GM21447 (cell line): ENCODE results near the gene TPST1.
"Not testable (repeated sequence)": the region's sequence is repeated elsewhere in the genome, so short reads cannot be mapped to it uniquely, and the experiment has no call there.

ENCODE experiments used
- ATAC-seq: cut with Tn5 transposase; IDR thresholded peaks from one replicate; pipeline ENCODE4 v1.9.1; 2021; ENCODE audit not compliant: unreplicated experiment

The TPST1 gene

GRCh38 chr7:66376264-66376945 is 171.3 kb downstream of the TPST1 start:
- no peak for ATAC-seq

DNA sequence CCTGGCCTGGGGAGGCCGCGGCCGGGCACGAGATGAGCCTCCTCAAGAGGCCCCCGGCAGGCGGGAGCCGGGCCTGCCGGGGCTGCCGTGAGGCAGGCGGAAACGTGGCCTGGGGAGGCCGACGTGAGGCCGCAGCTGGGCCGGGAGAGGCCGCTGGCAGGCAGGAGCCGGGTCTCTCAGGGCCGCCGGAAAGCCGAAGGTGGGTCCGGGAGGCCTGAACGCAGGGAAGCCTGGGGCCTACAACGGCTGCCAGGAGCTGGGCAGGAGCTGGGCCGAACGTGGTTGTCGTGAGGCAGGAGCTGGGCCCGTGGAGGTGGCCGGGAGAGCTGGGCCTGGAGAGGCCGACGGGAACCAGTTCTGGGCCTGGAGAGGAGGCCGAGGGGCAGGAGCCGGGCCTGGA is 171.9 kb downstream of the TPST1 start:
- ATAC-seq = no peak

GRCh38 chr7:66377714-66378113 is 172.6 kb downstream of the TPST1 start:
- no peak for ATAC-seq

- ATAC-seq = no peak
Observed at GRCh38 chr7:66379542-66380160, 174.5 kb downstream of the TPST1 start.

DNA sequence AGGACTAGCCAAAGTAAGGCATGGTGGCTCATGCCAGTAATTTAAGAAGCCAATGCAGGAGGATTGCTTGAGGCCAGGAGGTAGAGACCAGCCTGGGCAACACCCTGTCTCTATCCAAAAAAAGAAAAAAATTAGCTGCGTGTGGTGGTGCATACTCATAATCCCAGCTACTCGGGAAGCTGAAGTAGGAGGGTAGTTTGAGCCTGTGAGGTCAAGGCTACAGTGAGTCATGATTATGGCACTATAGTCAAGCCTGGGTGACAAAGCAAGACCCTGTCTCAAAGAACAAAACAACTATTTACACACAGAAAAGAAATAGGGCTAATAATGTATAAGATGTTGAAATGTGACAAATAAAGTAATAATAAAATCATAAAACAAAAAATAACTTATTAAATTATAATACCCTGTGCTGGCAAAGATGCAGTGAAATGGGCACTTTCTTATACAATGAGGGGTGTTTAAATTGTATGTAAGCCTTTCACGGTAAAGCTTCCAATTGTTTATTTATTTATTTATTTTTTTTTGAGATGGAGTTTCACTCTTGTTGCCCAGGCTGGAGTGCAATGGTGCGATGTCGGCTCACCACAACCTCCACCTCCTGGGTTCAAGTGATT is 175.2 kb downstream of the TPST1 start:
- no peak for ATAC-seq

DNA sequence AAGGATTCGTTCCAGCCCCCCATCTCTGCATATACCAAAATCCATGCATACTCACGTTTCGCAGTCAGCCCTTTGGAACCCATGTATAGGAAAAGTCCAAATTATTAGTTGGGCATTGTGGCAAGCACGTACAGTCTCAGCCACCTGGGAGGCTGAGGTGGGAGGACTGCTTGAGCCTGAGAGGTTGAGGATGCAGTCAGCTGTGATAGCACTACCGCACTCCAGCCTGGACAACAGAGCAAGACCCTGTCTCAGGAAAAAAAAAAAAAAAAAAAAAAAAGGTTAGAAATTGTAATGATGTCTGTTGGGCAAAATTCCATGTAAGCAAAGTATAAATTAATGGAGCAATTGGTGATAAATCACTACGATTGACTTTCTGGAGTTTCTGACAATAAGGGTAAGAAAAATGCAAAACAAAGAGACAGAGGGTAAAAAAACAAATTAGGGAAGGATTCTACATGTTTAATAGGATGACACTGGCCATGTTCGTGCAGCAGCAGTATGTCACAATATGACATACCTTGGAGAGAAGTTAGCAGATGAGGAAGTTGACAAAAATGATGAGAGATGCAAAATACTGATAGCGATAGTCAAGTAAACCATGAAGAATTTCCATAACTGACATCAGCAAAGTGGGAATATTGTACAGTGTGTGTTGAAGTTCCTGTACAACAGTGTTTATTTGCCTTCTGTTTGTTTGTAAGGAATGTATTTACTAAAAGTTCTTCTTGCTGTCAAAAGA is 177.2 kb downstream of the TPST1 start:
- ATAC-seq = not testable (repeated sequence)

GRCh38 chr7:66385191-66385905 is 180.2 kb downstream of the TPST1 start:
- ATAC-seq = not testable (repeated sequence)

- not testable (repeated sequence) for ATAC-seq
Observed at GRCh38 chr7:66395128-66395571, 190.0 kb downstream of the TPST1 start.

DNA sequence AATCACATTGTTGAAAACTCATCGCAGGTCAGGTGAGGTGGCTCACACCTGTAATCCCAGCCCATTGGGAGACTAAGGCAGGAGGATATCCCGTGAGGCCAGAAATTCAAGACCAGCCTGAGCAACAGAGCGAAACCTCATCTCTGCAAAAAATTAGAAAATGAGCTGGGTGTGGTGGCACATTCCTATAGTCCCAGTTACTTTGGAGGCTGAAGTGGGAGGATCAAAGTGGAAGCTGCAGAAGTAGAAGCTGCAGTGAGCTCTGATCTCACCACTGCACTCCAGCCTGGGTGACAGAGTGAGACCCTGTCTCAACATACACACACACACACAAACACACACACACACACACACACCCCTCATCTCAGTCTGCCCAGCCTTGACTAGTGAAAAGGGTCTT is 190.9 kb downstream of the TPST1 start:
- ATAC-seq = not testable (repeated sequence)

DNA sequence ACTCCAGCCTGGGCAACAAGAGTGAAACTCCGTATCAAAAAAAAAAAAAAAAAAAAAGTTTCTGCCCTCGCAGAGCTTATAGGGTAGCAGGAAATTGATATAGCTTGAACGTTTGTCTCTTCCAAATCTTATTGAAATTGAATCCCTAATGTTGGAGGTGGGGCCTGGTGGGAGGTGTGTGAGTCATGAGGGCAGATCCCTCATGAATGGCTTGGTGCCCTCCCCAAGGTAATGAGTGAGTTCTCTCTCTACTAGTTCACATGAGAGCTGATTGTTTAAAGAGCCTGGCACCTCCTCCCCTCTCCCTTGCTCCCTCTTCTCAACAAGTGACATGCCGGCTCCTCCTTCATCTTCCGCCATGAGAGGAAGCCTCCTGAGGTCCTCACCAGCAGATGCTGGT is 193.7 kb downstream of the TPST1 start:
- not testable (repeated sequence) for ATAC-seq

GRCh38 chr7:66399566-66399965 is 194.4 kb downstream of the TPST1 start:
- ATAC-seq = no peak

DNA sequence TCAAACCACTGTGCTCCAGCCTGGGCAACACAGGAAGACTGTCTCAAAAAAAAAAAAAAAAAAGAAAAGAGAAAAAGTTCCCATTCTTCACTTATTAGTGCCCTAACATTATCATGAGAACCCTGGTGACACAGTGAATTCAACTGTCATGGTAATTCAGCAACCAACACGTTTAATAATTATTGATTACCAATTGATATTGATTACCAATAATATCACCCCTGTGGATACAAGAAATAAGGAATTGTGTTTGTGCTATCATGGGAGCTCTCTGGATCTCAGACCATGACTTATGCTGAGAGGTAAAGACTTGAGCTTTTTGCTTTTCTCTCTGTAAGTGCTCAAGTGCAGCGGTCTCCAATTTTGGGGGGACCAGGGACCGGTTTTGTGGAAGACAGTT is 195.3 kb downstream of the TPST1 start:
- no peak for ATAC-seq

GRCh38 chr7:66401126-66401525 is 196.0 kb downstream of the TPST1 start:
- not testable (repeated sequence) for ATAC-seq

- ATAC-seq = not testable (repeated sequence)
Observed at GRCh38 chr7:66401932-66402331, 196.8 kb downstream of the TPST1 start.

GRCh38 chr7:66403564-66403963 is 198.4 kb downstream of the TPST1 start:
- ATAC-seq = no peak

- ATAC-seq = no peak
Observed at GRCh38 chr7:66409493-66409892, 204.4 kb downstream of the TPST1 start.
